ENCODE data around the gene IKBKE. TPM values are rescaled to one million over a fixed set of nuclear protein-coding genes. Genes with fewer than 3 reads are reported as not detected.

IKBKE gene
- total RNA-seq, 1 experiment from 2014 or later: 5.1 TPM

DNA sequence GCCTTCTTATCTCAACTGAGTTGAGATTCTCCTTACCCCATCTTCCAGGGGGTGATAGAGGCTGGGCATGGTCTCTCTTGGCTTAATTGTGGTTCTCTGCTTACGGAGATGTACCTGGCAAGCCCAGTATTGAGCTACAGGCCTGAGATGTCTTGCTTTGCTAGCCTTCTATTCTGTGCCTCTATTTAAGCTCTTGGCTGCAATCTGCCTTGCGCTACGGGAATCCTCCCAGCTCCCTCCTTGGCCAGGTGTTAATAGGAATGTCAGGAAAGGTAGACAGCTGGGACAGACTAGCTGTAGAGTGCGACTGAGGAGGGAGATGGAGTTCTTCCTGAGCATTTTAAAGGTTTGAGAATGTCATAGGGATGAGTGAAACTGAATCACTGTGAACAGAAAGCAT is 10.6 kb upstream of the IKBKE start:
- RAD21 ChIA-PET (ENCODE audit: low non-redundant PET in 1 of 2, low total read pairs in 2 of 2, uncharacterized antibody in 2 of 2, unreplicated experiment in 2 of 2): no interaction called here

More for the DNA sequence above, 10.6 kb upstream of the IKBKE start:
- no peak overlapping the region for H3K4me3 ChIP-seq (replicated peaks in 1 of 2; ENCODE audit: low read depth in 1 of 2, low read length in 2 of 2)
- H3K4me1 ChIP-seq (ENCODE audit: control insufficient read depth in 1 of 2, insufficient read depth in 2 of 2, low read length in 2 of 2): peaks cover 0 to 14% of the 10 kb centered on the region in 2 experiments; a peak in 1 of 4 replicates
- H3K27me3 ChIP-seq (ENCODE audit: insufficient read depth, low read length): no peaks in the 10 kb centered on the region
- no peaks in the 10 kb centered on the region for H3K9me2 ChIP-seq (ENCODE audit: insufficient read depth)
- ATAC-seq: no peak
- intact Hi-C loops (cut with micrococcal nuclease): no loop called here
- TF ChIP-seq CEBPB (IDR thresholded peaks at IDR 0.05; ENCODE audit: low read depth): no peak
- no peak for TF ChIP-seq ELF1 (IDR thresholded peaks at IDR 0.05; ENCODE audit: borderline replicate concordance, low read depth)
- TF ChIP-seq ZFX (IDR thresholded peaks at IDR 0.05): no peak
- no peak for TF ChIP-seq EZH2phosphoT487 (IDR thresholded peaks at IDR 0.05; ENCODE audit: borderline replicate concordance)
- TF ChIP-seq SP1 (IDR thresholded peaks at IDR 0.05; ENCODE audit: low read depth): no peak
- no peak for TF ChIP-seq POLR2A (IDR thresholded peaks at IDR 0.05; ENCODE audit: borderline replicate concordance, extremely low read depth, insufficient read depth, insufficient read length)
- TF ChIP-seq CTCF (IDR thresholded peaks at IDR 0.05 in 2 of 3, conservative IDR thresholded peaks at IDR 0.05 in 1 of 3; ENCODE audit: borderline replicate concordance in 1 of 3, insufficient read depth in 1 of 3, low read depth in 2 of 3, low read length in 2 of 3): no peak
- TF ChIP-seq EZH2 (IDR thresholded peaks at IDR 0.05): no peak
- TF ChIP-seq CBX3 (IDR thresholded peaks at IDR 0.05; ENCODE audit: low read depth): no peak
- no peak for TF ChIP-seq SRF (IDR thresholded peaks at IDR 0.05; ENCODE audit: low read depth)
- TF ChIP-seq YY1 (IDR thresholded peaks at IDR 0.05; ENCODE audit: extremely low read depth, insufficient replicate concordance, low read depth, low read length): no peak
- no peak for TF ChIP-seq POLR2AphosphoS5 (IDR thresholded peaks at IDR 0.05; ENCODE audit: low read depth, low read length)
- no peak for TF ChIP-seq MAX (IDR thresholded peaks at IDR 0.05)
- H2AFZ ChIP-seq (ENCODE audit: low read depth, low read length, poor library complexity, severe bottlenecking): no peak overlapping the region
- CTCF ChIA-PET: interaction anchor here (1.3 kb wide), 1 partner anchor 10 kb away, joined by 3 read pairs; the partner anchor contains the start of gene IKBKE
- BruUV-seq (replicated peaks): no TSS peak
- DNase-seq (ENCODE audit: low read depth, low spot score): no peak
- H4K20me1 ChIP-seq (ENCODE audit: insufficient read depth): no peaks in the 10 kb centered on the region
- no peak overlapping the region for H3K9ac ChIP-seq (ENCODE audit: low read length)
- POLR2A ChIA-PET: no interaction called here
- no peaks in the 10 kb centered on the region for H3K79me2 ChIP-seq (ENCODE audit: insufficient read depth, low read length)
- no peak overlapping the region for H3K4me2 ChIP-seq (ENCODE audit: low read length)
- no peak overlapping the region for H3K27ac ChIP-seq (ENCODE audit: low read depth, low read length)
- no peaks in the 10 kb centered on the region for H3K9me3 ChIP-seq (ENCODE audit: control insufficient read depth in 1 of 2, insufficient read depth in 1 of 2, low read depth in 1 of 2, low read length in 2 of 2)
- H3K36me3 ChIP-seq (ENCODE audit: control insufficient read depth in 1 of 2, insufficient read depth in 2 of 2, low read length in 2 of 2): peaks cover 3 to 8% of the 10 kb centered on the region in 2 experiments; a peak in 3 of 4 replicates
